Endodermal cell (in vitro differentiated cells): ENCODE data around the gene ANKRD27. TPM values are rescaled to one million over a fixed set of nuclear protein-coding genes. Genes with fewer than 3 reads are reported as not detected.
A peak's percentile ranks its signal among the peaks of the same experiment; 100 is the strongest.

Source experiments
- DNase-seq: peaks from one replicate; pipeline ENCODE4 v3.0.0-alpha.2; 2017
- H3K27ac ChIP-seq: 2 replicates; pipeline ENCODE4 v1.5.1; 2013; ENCODE audit warnings: mild to moderate bottlenecking, low read depth, low read length, moderate library complexity
- H3K27me3 ChIP-seq: 2 replicates; pipeline ENCODE4 v1.6.1; 2013; ENCODE audit warnings: mild to moderate bottlenecking, low read length, moderate library complexity; ENCODE audit not compliant: insufficient read depth, control insufficient read depth, poor library complexity, severe bottlenecking
- H3K36me3 ChIP-seq: 2 replicates; pipeline ENCODE4 v1.7.0; 2013; ENCODE audit warnings: mild to moderate bottlenecking, low read length, moderate library complexity; ENCODE audit not compliant: control insufficient read depth, insufficient read depth
- H3K4me1 ChIP-seq: one replicate; pipeline ENCODE4 v1.7.0; 2013; ENCODE audit warnings: low read length; ENCODE audit not compliant: control insufficient read depth, insufficient read depth
- H3K4me3 ChIP-seq: 2 replicates; pipeline ENCODE4 v1.5.1; 2013; ENCODE audit warnings: mild to moderate bottlenecking, low read length, moderate library complexity
- H3K9ac ChIP-seq: 2 replicates; pipeline ENCODE4 v1.6.1; 2013; ENCODE audit warnings: mild to moderate bottlenecking, low read length, moderate library complexity; ENCODE audit not compliant: poor library complexity, severe bottlenecking; ENCODE audit errors: extremely low read depth
- H3K9me3 ChIP-seq: 2 replicates; pipeline ENCODE4 v1.6.1; 2013; ENCODE audit warnings: mild to moderate bottlenecking, low read length, moderate library complexity; ENCODE audit not compliant: control insufficient read depth
- H3K27ac Mint-ChIP-seq: 2 replicates; pipeline ENCODE4 v1.8.0; 2020; ENCODE audit warnings: mixed read lengths
- H3K27me3 Mint-ChIP-seq: 2 replicates; pipeline ENCODE4 v1.8.0; 2021; ENCODE audit warnings: mild to moderate bottlenecking, mixed read lengths; ENCODE audit not compliant: insufficient read depth
- H3K36me3 Mint-ChIP-seq: 2 replicates; pipeline ENCODE4 v1.8.0; 2020; ENCODE audit warnings: low read depth, mixed read lengths
- H3K4me1 Mint-ChIP-seq: 2 replicates; pipeline ENCODE4 v1.8.0; 2020; ENCODE audit warnings: mixed read lengths
- H3K4me3 Mint-ChIP-seq: 2 replicates; pipeline ENCODE4 v1.8.0; 2020; ENCODE audit warnings: mild to moderate bottlenecking, moderate library complexity, mixed read lengths
- H3K9me3 Mint-ChIP-seq: 2 replicates; pipeline ENCODE4 v1.8.0; 2020; ENCODE audit warnings: mild to moderate bottlenecking, mixed read lengths
- WGBS, 2 experiments: methylation state at CpG; one replicate each; pipeline versions ENCODE4 v1.1.5 to v1.1.7; 2013; ENCODE audit warnings: missing lambda C conversion rate in 2 of 2, mixed read lengths in 1 of 2; ENCODE audit not compliant: insufficient coverage in 1 of 2, insufficient read length in 1 of 2; 5-methylcytosine and 5-hydroxymethylcytosine counted together
- total RNA-seq, 2 donors: library from RNA; stranded (reverse); fragmentation: NEBNext Ultra II Directional in 1 of 2; extraction: Animal tissue kit (Norgen Biotek cat#: 25700) in 1 of 2; gene quantifications; 2 replicates in 1 of 2; 3 replicates in 1 of 2; pipeline ENCODE4 v1.2.1, GENCODE V29; 2021
- TF ChIP-seq, protein P1 (sequence below): fragments of 200-600 bp; sonication (generic); conservative IDR thresholded peaks from 2 replicates; pipeline ENCODE4 v1.5.0; 2021; ENCODE audit warnings: antibody characterized with exemption, mild to moderate bottlenecking

Gene ANKRD27
- total RNA-seq, 2 donors from 2014 or later = 35.1 to 35.9 TPM

DNA sequence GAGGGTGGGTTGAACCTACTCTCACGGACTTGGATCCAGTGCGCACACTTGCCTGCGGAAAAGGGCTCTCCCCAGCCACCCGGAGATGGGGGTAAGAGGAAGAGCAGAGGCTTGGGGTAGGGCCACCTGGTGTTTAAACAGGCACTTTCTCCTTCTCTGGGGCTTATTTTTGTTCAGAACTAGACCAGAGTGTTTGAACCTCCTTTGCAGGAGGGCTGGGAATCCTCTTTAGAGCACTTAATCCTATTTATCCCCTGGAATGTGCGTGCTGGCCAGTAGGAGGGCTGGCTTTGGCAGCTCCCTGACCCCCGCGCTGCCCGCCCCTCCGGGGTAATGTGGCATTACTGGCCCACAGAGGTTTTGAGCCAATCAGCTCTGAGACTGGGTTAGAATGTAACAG, 2.7 kb upstream of the ANKRD27 start:
- Mint-ChIP-seq H3K4me1 (peaks cover 18% of the 10 kb centered on the region), H3K4me3 (peak overlapping the region; percentile 36), H3K9me3 (no peaks in the 10 kb centered on the region), H3K36me3 (no peaks in the 10 kb centered on the region), H3K27me3 (peaks cover 54% of the 10 kb centered on the region), H3K27ac (peak overlapping the region; percentile 23)
- Histone ChIP-seq H3K36me3 (no peaks in the 10 kb centered on the region), H3K9me3 (no peaks in the 10 kb centered on the region), H3K4me1 (peaks cover 3% of the 10 kb centered on the region), H3K27ac (no peak overlapping the region), H3K27me3 (peaks cover 55% of the 10 kb centered on the region), H3K9ac (no peak overlapping the region), H3K4me3 (peak overlapping the region; percentile 90)
- DNase-seq = peak; percentile 89
- TF ChIP-seq, protein P1, sequence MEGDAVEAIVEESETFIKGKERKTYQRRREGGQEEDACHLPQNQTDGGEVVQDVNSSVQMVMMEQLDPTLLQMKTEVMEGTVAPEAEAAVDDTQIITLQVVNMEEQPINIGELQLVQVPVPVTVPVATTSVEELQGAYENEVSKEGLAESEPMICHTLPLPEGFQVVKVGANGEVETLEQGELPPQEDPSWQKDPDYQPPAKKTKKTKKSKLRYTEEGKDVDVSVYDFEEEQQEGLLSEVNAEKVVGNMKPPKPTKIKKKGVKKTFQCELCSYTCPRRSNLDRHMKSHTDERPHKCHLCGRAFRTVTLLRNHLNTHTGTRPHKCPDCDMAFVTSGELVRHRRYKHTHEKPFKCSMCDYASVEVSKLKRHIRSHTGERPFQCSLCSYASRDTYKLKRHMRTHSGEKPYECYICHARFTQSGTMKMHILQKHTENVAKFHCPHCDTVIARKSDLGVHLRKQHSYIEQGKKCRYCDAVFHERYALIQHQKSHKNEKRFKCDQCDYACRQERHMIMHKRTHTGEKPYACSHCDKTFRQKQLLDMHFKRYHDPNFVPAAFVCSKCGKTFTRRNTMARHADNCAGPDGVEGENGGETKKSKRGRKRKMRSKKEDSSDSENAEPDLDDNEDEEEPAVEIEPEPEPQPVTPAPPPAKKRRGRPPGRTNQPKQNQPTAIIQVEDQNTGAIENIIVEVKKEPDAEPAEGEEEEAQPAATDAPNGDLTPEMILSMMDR = peak; percentile 40
- WGBS, 2 experiments = 7% methylated on average over 9 of the region's 9 CpGs; no CpG with 5 or more reads in 1 of the 2 experiments

DNA sequence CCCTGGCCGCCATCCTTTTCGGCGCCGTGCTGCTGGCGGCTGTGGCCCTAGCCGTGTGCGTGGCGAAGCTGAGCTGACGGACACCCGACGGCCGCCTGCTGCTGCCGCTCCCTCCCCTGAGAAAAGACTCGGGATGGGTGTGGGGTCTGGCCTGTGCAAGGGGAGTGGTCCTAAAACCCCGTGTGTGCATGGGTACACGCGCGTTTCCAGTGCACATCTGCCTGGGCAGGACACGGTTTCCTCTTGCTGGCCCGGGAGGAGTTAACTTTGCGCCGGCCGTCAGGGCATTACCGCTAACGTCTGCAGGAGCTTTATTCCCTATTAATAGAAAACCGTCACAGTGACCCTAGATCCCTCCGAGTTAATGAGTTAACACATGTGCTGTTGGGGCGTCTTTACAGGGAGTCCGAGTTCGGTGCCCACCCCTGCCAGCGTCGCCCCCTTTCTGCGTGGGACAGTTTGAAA, 1.9 kb upstream of the ANKRD27 start:
- Histone ChIP-seq H3K27ac (no peak overlapping the region), H3K36me3 (no peaks in the 10 kb centered on the region), H3K4me3 (peak overlapping the region; percentile 90), H3K4me1 (peaks cover 3% of the 10 kb centered on the region), H3K27me3 (peaks cover 51% of the 10 kb centered on the region), H3K9me3 (no peaks in the 10 kb centered on the region), H3K9ac (no peak overlapping the region)
- WGBS, 2 experiments = 24 to 31% methylated on average over 11 to 33 of the region's 33 CpGs
- H3K36me3 Mint-ChIP-seq = peaks cover 1% of the 10 kb centered on the region
- H3K4me3 Mint-ChIP-seq = peak overlapping the region; percentile 36
- H3K27me3 Mint-ChIP-seq = peaks cover 51% of the 10 kb centered on the region
- peaks cover 18% of the 10 kb centered on the region for H3K4me1 Mint-ChIP-seq
- TF ChIP-seq, protein P1 = no peak
- DNase-seq = no peak
- no peaks in the 10 kb centered on the region for H3K9me3 Mint-ChIP-seq
- H3K27ac Mint-ChIP-seq = no peak overlapping the region

DNA sequence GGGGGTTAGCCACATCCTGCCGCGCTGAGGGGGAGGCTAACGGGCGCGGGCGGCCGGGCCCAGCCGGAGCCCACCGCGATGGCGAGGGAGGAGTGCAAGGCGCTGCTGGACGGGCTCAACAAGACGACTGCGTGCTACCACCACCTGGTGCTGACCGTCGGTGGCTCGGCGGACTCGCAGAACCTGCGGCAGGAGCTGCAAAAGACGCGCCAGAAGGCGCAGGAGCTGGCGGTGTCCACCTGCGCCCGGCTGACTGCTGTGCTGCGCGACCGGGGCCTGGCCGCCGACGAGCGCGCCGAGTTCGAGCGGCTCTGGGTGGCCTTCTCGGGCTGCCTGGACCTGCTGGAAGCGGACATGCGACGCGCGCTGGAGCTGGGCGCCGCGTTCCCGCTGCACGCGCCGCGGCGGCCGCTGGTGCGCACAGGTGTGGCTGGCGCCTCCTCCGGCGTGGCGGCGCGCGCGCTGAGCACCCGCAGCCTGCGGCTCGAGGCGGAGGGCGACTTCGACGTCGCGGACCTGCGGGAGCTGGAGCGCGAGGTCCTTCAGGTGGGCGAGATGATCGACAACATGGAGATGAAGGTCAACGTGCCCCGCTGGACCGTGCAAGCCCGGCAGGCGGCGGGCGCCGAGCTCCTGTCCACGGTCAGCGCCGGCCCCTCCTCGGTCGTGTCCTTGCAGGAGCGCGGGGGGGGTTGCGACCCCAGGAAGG, 1.4 kb upstream of the ANKRD27 start:
- Histone ChIP-seq H3K36me3 (no peaks in the 10 kb centered on the region), H3K27ac (no peak overlapping the region), H3K4me1 (peaks cover 3% of the 10 kb centered on the region), H3K4me3 (peak overlapping the region; percentile 90), H3K27me3 (peaks cover 49% of the 10 kb centered on the region), H3K9me3 (no peaks in the 10 kb centered on the region), H3K9ac (no peak overlapping the region)
- Mint-ChIP-seq H3K27ac (no peak overlapping the region), H3K4me1 (peaks cover 18% of the 10 kb centered on the region), H3K27me3 (peaks cover 51% of the 10 kb centered on the region), H3K36me3 (peaks cover 5% of the 10 kb centered on the region), H3K9me3 (no peaks in the 10 kb centered on the region), H3K4me3 (no peak overlapping the region)
- TF ChIP-seq, protein P1 = peak; percentile 37
- WGBS, 2 experiments = 5 to 6% methylated on average over 36 to 93 of the region's 93 CpGs
- peak; percentile 80 for DNase-seq
